GM18519 (cell line): ENCODE measurements around the gene STRN4.

Experiments used
- ATAC-seq: cut with Tn5 transposase; IDR thresholded peaks from one replicate; pipeline ENCODE4 v1.9.1; 2021; ENCODE audit warnings: mild to moderate bottlenecking, moderate library complexity; ENCODE audit not compliant: unreplicated experiment, low FRiP score

Gene STRN4

GRCh38 chr19:46685189-46685588, 61.1 kb downstream of the STRN4 start:
- ATAC-seq = no peak

DNA sequence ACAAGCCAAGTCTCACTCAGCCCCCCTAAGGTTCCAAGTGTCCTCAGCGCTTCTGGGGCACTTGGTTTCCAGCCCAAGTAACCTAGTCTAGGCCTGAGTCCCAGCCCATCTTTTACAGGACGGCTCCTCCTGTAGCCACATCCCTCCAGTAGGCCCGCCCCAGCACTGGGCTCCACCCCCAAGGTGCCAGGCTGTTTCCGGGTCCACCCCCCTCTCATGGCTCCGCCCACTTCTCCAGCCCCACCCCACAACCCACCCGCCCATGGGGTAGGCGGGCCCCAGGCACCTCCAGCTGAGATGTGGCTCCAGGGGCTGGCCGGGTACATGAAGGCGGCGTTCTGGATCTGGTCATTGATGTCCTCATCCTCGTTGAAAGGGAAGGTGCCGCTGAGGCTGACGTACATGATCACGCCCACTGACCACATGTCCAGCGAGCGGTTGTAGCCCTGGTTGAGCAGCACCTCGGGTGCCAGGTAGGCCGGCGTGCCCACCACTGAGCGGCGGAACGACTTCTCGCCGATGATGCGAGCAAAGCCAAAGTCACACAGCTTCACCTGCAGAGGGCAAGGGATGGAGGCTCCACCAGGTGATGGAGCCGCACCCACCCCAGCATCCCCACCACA, 68.0 kb downstream of the STRN4 start:
- ATAC-seq = no peak

DNA sequence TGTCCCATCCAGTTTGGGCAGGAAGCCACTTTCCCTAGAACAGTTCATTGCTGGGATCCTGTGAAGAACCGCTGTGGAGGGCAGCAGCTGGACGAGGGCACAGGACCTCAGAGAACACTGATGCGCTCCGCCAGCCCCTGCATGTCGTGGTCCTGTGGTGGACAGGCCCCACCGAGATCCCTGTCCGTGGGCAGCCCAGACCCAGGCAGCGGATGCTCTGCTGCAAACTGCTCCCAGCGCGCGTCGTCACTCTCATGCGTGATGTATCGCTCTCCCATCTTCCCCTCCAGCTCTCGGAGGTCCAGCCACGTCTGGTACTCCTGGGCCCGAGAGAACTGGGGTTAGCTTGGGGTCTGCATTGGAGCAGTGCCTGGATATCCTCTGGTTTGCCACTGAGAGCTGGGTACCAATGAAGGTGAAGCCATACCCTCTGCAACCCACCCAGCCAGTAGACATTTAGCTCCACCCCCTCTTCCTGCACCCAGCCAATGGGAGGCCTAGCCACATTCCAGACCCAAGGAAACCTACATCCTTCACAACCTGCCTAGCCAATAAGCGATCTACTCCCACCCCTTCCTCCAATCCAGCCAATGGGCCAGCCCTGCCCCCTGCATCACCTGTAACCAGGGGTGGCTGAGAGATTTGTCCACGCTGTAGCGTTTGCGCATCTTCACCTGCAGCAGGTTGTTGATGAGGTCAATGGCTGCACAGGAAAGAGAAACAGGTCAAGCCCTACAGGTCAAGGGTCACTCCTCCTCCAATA, 71.7 kb downstream of the STRN4 start:
- ATAC-seq = no peak

DNA sequence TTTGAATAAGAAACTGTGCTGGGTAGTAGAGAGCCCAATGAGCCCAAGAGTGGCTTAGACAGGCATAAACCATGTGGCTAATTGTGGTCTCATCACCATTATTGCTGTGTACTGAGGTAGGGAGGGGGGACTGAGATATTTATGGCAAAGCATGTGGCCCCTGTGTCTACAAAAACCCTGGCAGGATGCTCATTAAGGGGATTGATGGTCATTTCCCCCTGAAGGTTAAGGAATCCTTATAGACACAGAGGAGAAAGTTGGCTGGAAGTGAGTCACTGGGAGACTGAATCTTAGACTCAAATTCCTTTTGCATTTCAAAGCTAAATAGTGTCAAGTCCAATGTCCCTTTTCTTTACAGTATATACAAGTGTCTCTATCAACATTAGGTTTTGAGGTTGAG, 75.4 kb downstream of the STRN4 start:
- ATAC-seq = no peak
